ENCODE results near the gene ATRIP.

DNA sequence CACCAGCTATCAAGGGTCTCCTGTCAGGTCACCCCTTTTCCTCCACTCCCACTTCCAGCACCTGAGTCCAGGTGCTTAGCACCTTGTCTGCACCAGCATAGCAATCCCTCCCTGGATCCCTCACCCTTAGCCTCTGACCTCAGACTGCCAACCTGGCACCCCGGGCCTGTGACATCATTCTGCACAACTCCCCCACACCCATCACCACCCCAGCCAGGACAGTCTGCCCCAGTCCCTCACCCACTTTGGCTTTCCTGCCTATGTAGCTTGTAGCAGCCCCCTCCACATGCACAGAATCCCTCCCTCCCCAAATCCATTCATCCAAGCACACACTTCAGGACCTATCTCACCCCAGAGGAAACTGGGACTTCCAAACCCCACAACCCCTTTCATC lies 15.8 kb upstream of the ATRIP start:
- TF ChIP-seq, protein P1, sequence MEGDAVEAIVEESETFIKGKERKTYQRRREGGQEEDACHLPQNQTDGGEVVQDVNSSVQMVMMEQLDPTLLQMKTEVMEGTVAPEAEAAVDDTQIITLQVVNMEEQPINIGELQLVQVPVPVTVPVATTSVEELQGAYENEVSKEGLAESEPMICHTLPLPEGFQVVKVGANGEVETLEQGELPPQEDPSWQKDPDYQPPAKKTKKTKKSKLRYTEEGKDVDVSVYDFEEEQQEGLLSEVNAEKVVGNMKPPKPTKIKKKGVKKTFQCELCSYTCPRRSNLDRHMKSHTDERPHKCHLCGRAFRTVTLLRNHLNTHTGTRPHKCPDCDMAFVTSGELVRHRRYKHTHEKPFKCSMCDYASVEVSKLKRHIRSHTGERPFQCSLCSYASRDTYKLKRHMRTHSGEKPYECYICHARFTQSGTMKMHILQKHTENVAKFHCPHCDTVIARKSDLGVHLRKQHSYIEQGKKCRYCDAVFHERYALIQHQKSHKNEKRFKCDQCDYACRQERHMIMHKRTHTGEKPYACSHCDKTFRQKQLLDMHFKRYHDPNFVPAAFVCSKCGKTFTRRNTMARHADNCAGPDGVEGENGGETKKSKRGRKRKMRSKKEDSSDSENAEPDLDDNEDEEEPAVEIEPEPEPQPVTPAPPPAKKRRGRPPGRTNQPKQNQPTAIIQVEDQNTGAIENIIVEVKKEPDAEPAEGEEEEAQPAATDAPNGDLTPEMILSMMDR (IDR thresholded peaks at IDR 0.05; ENCODE audit: low read length) = no peak
- no peak for TF ChIP-seq EZH2 (IDR thresholded peaks at IDR 0.05; ENCODE audit: borderline replicate concordance, low read length)

All from OCI-LY1 (cell line).